Keratinocyte (primary cell): ENCODE data around the gene TNFSF18.

Experiments used
- CTCF ChIP-seq, 3 experiments: IDR thresholded peaks in 1 of 3; conservative IDR thresholded peaks in 1 of 3; optimal IDR thresholded peaks in 1 of 3; 2 replicates in 2 of 3; 3 replicates in 1 of 3; pipeline versions ENCODE3 to v1.5.1; 2011; ENCODE audit warnings: low read length in 3 of 3, mild to moderate bottlenecking in 3 of 3, moderate library complexity in 2 of 3, control low read depth in 1 of 3, inconsistent platforms in 1 of 3; ENCODE audit not compliant: insufficient read depth in 2 of 3; ENCODE audit errors: extremely low read depth in 1 of 3
- EZH2 ChIP-seq: IDR thresholded peaks from one replicate; pipeline ENCODE4 v1.6.1; 2012; ENCODE audit warnings: inconsistent platforms, mild to moderate bottlenecking, low read length, moderate library complexity

- TF ChIP-seq CTCF (optimal IDR thresholded peaks at IDR 0.05 in 1 of 3, IDR thresholded peaks at IDR 0.05 in 1 of 3, conservative IDR thresholded peaks at IDR 0.05 in 1 of 3; ENCODE audit: extremely low read depth in 1 of 3, insufficient read depth in 2 of 3, low read length in 3 of 3) (no peak), EZH2 (no peak)
Observed at GRCh38 chr1:172993640-172994039, 57.1 kb downstream of the TNFSF18 start.
